Prostate gland (tissue), 1 donor: Measurements from ENCODE around the gene PLOD3.

Experiments
- POLR2A ChIP-seq: fragments of 450-650 bp; IDR thresholded peaks from one replicate; pipeline ENCODE4 v1.6.1; 2016; ENCODE audit warnings: antibody characterized with exemption, mild to moderate bottlenecking
- POLR2AphosphoS5 ChIP-seq: sonication (generic); formaldehyde crosslinking; IDR thresholded peaks from one replicate; pipeline ENCODE4 v1.6.1; 2017; ENCODE audit warnings: antibody characterized with exemption

GRCh38 chr7:101160910-101161309, 56.5 kb downstream of the PLOD3 start:
- TF ChIP-seq POLR2AphosphoS5, result no peak
- no peak for TF ChIP-seq POLR2A
